MM.1S (cell line): ENCODE data around the gene DNASE1L2.

Experiments used
- DNase-seq: peaks from one replicate; pipeline ENCODE4 v3.0.0-alpha.2; 2015
- H2AFZ ChIP-seq: fragments of 300-600 bp; sonication (generic); 2 replicates; pipeline ENCODE4 v1.6.0; 2016; ENCODE audit warnings: antibody characterized with exemption, low read length
- H3F3A ChIP-seq: fragments of 300-600 bp; sonication (generic); 2 replicates; pipeline ENCODE4 v1.6.1; 2016; ENCODE audit warnings: mild to moderate bottlenecking, antibody characterized with exemption, low read length, moderate library complexity, mixed read lengths; ENCODE audit not compliant: insufficient read depth
- H3K27ac ChIP-seq: fragments of 300-600 bp; sonication (generic); 2 replicates; pipeline ENCODE4 v1.5.1; 2016; ENCODE audit warnings: mild to moderate bottlenecking, low read length
- H3K27me3 ChIP-seq: fragments of 300-600 bp; sonication (generic); replicated peaks from 2 replicates; pipeline ENCODE4 v1.6.0; 2016; ENCODE audit warnings: low read length; ENCODE audit not compliant: insufficient read depth
- H3K36me3 ChIP-seq: fragments of 300-600 bp; sonication (generic); replicated peaks from 2 replicates; pipeline ENCODE4 v1.6.1; 2016; ENCODE audit warnings: mild to moderate bottlenecking, low read length, mixed read lengths; ENCODE audit not compliant: insufficient read depth
- H3K4me1 ChIP-seq: fragments of 300-600 bp; sonication (generic); 2 replicates; pipeline ENCODE4 v1.6.1; 2016; ENCODE audit warnings: low read length, mixed read lengths
- H3K4me2 ChIP-seq: fragments of 300-600 bp; sonication (generic); 2 replicates; pipeline ENCODE4 v1.6.0; 2016; ENCODE audit warnings: low read depth, low read length
- H3K4me3 ChIP-seq: fragments of 300-600 bp; sonication (generic); 2 replicates; pipeline ENCODE4 v1.5.1; 2016; ENCODE audit warnings: low read length, mixed read lengths
- H3K79me2 ChIP-seq: fragments of 300-600 bp; sonication (generic); 2 replicates; pipeline ENCODE4 v1.6.1; 2016; ENCODE audit warnings: mixed run types, low read length, mixed read lengths
- H3K9ac ChIP-seq: fragments of 300-600 bp; sonication (generic); 2 replicates; pipeline ENCODE4 v1.6.1; 2016; ENCODE audit warnings: low read length, mixed read lengths
- H3K9me2 ChIP-seq: fragments of 300-600 bp; sonication (generic); replicated peaks from 2 replicates; pipeline ENCODE4 v1.6.1; 2016; ENCODE audit warnings: mild to moderate bottlenecking, low read length, mixed read lengths; ENCODE audit not compliant: insufficient read depth
- H3K9me3 ChIP-seq: fragments of 300-600 bp; sonication (generic); replicated peaks from 2 replicates; pipeline ENCODE4 v1.6.1; 2016; ENCODE audit warnings: mild to moderate bottlenecking, low read length, mixed read lengths; ENCODE audit not compliant: insufficient read depth
- H4K20me1 ChIP-seq: fragments of 300-600 bp; sonication (generic); 2 replicates; pipeline ENCODE4 v1.6.1; 2016; ENCODE audit warnings: mild to moderate bottlenecking, low read length, moderate library complexity, mixed read lengths; ENCODE audit not compliant: insufficient read depth
- CTCF ChIP-seq: fragments of 300-600 bp; sonication (generic); IDR thresholded peaks from 2 replicates; pipeline ENCODE4 v1.5.1; 2016; ENCODE audit warnings: antibody characterized with exemption, low read length, mixed read lengths
- EZH2 ChIP-seq: fragments of 300-600 bp; sonication (generic); optimal IDR thresholded peaks from 2 replicates; pipeline ENCODE3; 2017; ENCODE audit warnings: low read depth, mild to moderate bottlenecking, antibody characterized with exemption, low read length, mixed read lengths
- EZH2phosphoT487 ChIP-seq: fragments of 300-600 bp; sonication (generic); IDR thresholded peaks from 2 replicates; pipeline ENCODE4 v1.6.1; 2018; ENCODE audit warnings: antibody characterized with exemption, low read length

Gene DNASE1L2

GRCh38 chr16:2237102-2237482, 848 bp downstream of the DNASE1L2 start:
- H2AFZ ChIP-seq, result no peak overlapping the region
- H3K4me1 ChIP-seq, result no peaks in the 10 kb centered on the region
- H3K9me2 ChIP-seq, result no peaks in the 10 kb centered on the region
- H3K79me2 ChIP-seq, result no peaks in the 10 kb centered on the region
- H3K27me3 ChIP-seq, result no peaks in the 10 kb centered on the region; the same call in 1 of the 2 replicates
- H3K27ac ChIP-seq, result no peak overlapping the region
- H3K9me3 ChIP-seq, result no peaks in the 10 kb centered on the region
- H3F3A ChIP-seq, result no peaks in the 10 kb centered on the region
- no peak overlapping the region for H3K9ac ChIP-seq
- DNase-seq, result no peak
- no peak overlapping the region for H3K4me3 ChIP-seq
- no peaks in the 10 kb centered on the region for H3K36me3 ChIP-seq
- TF ChIP-seq CTCF (no peak), EZH2phosphoT487 (no peak), EZH2 (no peak)
- H4K20me1 ChIP-seq, result no peaks in the 10 kb centered on the region
- no peak overlapping the region for H3K4me2 ChIP-seq

GRCh38 chr16:2237493-2238149, 1.4 kb downstream of the DNASE1L2 start:
- TF ChIP-seq CTCF (no peak), EZH2 (no peak), EZH2phosphoT487 (no peak)
- no peak for DNase-seq
- no peaks in the 10 kb centered on the region for H3K9me3 ChIP-seq
- H3K9ac ChIP-seq, result no peak overlapping the region
- H3K4me1 ChIP-seq, result no peaks in the 10 kb centered on the region
- no peaks in the 10 kb centered on the region for H3K9me2 ChIP-seq
- no peak overlapping the region for H3K4me2 ChIP-seq
- no peak overlapping the region for H3K4me3 ChIP-seq
- H3F3A ChIP-seq, result no peaks in the 10 kb centered on the region
- H2AFZ ChIP-seq, result no peak overlapping the region
- H4K20me1 ChIP-seq, result no peaks in the 10 kb centered on the region
- H3K27me3 ChIP-seq, result no peaks in the 10 kb centered on the region; the same call in 1 of the 2 replicates
- H3K27ac ChIP-seq, result no peak overlapping the region
- H3K36me3 ChIP-seq, result no peaks in the 10 kb centered on the region
- H3K79me2 ChIP-seq, result no peaks in the 10 kb centered on the region

GRCh38 chr16:2238150-2238837, 2.0 kb downstream of the DNASE1L2 start:
- Histone ChIP-seq H3K27ac (no peak overlapping the region), H3K4me1 (no peaks in the 10 kb centered on the region), H3K36me3 (peaks cover 2% of the 10 kb centered on the region; the same call in 1 of the 2 replicates), H3F3A (no peaks in the 10 kb centered on the region), H3K9me3 (no peaks in the 10 kb centered on the region), H2AFZ (no peak overlapping the region), H4K20me1 (no peaks in the 10 kb centered on the region), H3K4me2 (no peak overlapping the region), H3K4me3 (no peak overlapping the region), H3K9ac (no peak overlapping the region), H3K27me3 (no peaks in the 10 kb centered on the region; the same call in 1 of the 2 replicates), H3K79me2 (no peaks in the 10 kb centered on the region), H3K9me2 (no peaks in the 10 kb centered on the region)
- no peak for TF ChIP-seq CTCF
- no peak for TF ChIP-seq EZH2
- TF ChIP-seq EZH2phosphoT487, result no peak
- no peak for DNase-seq
